Natural killer cell (primary cell): Measurements from ENCODE around the gene CDH13. TPM values are rescaled to one million over a fixed set of nuclear protein-coding genes. Genes with fewer than 3 reads are reported as not detected.

Experiments used
- ATAC-seq, 3 donors: fragments of 150-1000 bp in 2 of 3; fragments of 200-7000 bp in 1 of 3; cut with Tn5 transposase; 1 replicate in 1 of 3; 2 replicates in 2 of 3; pipeline ENCODE4 v1.10.0; 2021; ENCODE audit warnings: mild to moderate bottlenecking in 2 of 3, moderate library complexity in 2 of 3
- DNase-seq, 2 donors: peaks; one replicate each; pipeline versions ENCODE4 v3.0.0 to v3.0.0-alpha.2; 2013 to 2021; ENCODE audit warnings: mixed read lengths in 1 of 2
- H3K27ac ChIP-seq: one replicate; pipeline ENCODE4 v1.5.1; 2013; ENCODE audit warnings: mild to moderate bottlenecking, low read length
- H3K27me3 ChIP-seq: one replicate; pipeline ENCODE4 v1.6.1; 2013; ENCODE audit warnings: low read length; ENCODE audit not compliant: control insufficient read depth, insufficient read depth
- H3K36me3 ChIP-seq: one replicate; pipeline ENCODE4 v1.6.1; 2013; ENCODE audit warnings: low read length; ENCODE audit not compliant: control insufficient read depth, insufficient read depth
- H3K4me1 ChIP-seq: one replicate; pipeline ENCODE4 v1.6.1; 2013; ENCODE audit warnings: low read length; ENCODE audit not compliant: control insufficient read depth, insufficient read depth
- H3K4me3 ChIP-seq: one replicate; pipeline ENCODE4 v1.5.1; 2013; ENCODE audit warnings: low read length
- H3K9me3 ChIP-seq: one replicate; pipeline ENCODE4 v1.6.1; 2013; ENCODE audit warnings: low read length; ENCODE audit not compliant: control insufficient read depth, insufficient read depth
- H3K27ac Mint-ChIP-seq, 2 donors: one replicate each; pipeline ENCODE4 v1.8.0; 2022; ENCODE audit warnings: mild to moderate bottlenecking in 2 of 2, mixed read lengths in 2 of 2, moderate library complexity in 1 of 2
- H3K27me3 Mint-ChIP-seq, 2 donors: one replicate each; pipeline ENCODE4 v1.8.0; 2022; ENCODE audit warnings: low read depth in 2 of 2, mixed read lengths in 2 of 2
- H3K36me3 Mint-ChIP-seq: one replicate; pipeline ENCODE4 v1.8.0; 2022; ENCODE audit warnings: mixed read lengths
- H3K4me1 Mint-ChIP-seq, 2 donors: one replicate each; pipeline ENCODE4 v1.8.0; 2022; ENCODE audit warnings: mixed read lengths in 2 of 2
- H3K4me3 Mint-ChIP-seq: one replicate; pipeline ENCODE4 v1.8.0; 2022; ENCODE audit warnings: mild to moderate bottlenecking, moderate library complexity, mixed read lengths
- H3K9me3 Mint-ChIP-seq, 2 donors: one replicate each; pipeline ENCODE4 v1.8.0; 2022; ENCODE audit warnings: mixed read lengths in 2 of 2
- WGBS: methylation state at CpG from one replicate; pipeline ENCODE4 v1.1.7; 2013; ENCODE audit warnings: missing lambda C conversion rate; ENCODE audit not compliant: insufficient coverage; 5-methylcytosine and 5-hydroxymethylcytosine counted together
- intact Hi-C: fragments of 100-400 bp; cut with micrococcal nuclease; formaldehyde crosslinking; loops from one replicate; pipeline ENCODE4 v1.14.2; 2022
- total RNA-seq, 4 donors: library from RNA; stranded (reverse); fragments of 120-200 nt in 1 of 4; gene quantifications; one replicate each; pipeline versions ENCODE4 v1.2.3 to v1.2.4, GENCODE V29; 2013 to 2022
- TF ChIP-seq, protein P1 (sequence below): fragments of 200-600 bp; IDR thresholded peaks from one replicate; pipeline ENCODE4 v1.8.0; 2022; ENCODE audit warnings: antibody characterized with exemption

Gene CDH13
- total RNA-seq, 3 donors from 2014 or later (not counting 1 experiment from before 2014, with no cell fraction given) = not detected

DNA sequence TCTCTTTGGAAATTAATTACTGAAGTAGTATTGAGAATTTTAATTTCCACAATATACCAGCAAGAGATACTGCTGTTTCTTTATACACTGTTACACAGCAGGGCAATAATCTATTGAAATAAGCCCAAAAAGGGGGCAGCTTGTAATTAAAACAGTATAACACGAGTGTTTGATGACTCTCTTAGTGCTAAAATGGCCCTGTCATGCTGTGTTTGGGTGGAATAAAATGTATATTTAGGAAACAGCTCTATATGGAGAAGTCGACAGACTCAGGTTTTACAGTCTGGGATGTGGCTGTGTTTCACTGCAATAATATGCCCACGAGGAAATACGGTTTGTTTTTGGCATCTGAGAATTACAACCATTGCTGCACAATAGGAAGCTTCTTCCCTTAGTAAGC lies 643.3 kb downstream of the CDH13 start:
- DNase-seq (no peak), ATAC-seq (no peak)
- TF ChIP-seq, protein P1, sequence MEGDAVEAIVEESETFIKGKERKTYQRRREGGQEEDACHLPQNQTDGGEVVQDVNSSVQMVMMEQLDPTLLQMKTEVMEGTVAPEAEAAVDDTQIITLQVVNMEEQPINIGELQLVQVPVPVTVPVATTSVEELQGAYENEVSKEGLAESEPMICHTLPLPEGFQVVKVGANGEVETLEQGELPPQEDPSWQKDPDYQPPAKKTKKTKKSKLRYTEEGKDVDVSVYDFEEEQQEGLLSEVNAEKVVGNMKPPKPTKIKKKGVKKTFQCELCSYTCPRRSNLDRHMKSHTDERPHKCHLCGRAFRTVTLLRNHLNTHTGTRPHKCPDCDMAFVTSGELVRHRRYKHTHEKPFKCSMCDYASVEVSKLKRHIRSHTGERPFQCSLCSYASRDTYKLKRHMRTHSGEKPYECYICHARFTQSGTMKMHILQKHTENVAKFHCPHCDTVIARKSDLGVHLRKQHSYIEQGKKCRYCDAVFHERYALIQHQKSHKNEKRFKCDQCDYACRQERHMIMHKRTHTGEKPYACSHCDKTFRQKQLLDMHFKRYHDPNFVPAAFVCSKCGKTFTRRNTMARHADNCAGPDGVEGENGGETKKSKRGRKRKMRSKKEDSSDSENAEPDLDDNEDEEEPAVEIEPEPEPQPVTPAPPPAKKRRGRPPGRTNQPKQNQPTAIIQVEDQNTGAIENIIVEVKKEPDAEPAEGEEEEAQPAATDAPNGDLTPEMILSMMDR = no peak
- Histone ChIP-seq H3K9me3 (no peaks in the 10 kb centered on the region), H3K27me3 (peaks cover 3% of the 10 kb centered on the region), H3K4me1 (no peaks in the 10 kb centered on the region), H3K36me3 (no peaks in the 10 kb centered on the region), H3K4me3 (no peak overlapping the region), H3K27ac (no peak overlapping the region)
- no peaks in the 10 kb centered on the region for H3K4me1 Mint-ChIP-seq
- H3K27ac Mint-ChIP-seq = no peak overlapping the region
- intact Hi-C loops = no loop called here
- peaks cover 15 to 29% of the 10 kb centered on the region in 2 donors for H3K27me3 Mint-ChIP-seq
- WGBS = 67% methylated on average over 4 of the region's 4 CpGs
- no peaks in the 10 kb centered on the region for H3K36me3 Mint-ChIP-seq
- H3K9me3 Mint-ChIP-seq = peaks cover 0 to 2% of the 10 kb centered on the region in 2 donors
- H3K4me3 Mint-ChIP-seq = no peak overlapping the region

DNA sequence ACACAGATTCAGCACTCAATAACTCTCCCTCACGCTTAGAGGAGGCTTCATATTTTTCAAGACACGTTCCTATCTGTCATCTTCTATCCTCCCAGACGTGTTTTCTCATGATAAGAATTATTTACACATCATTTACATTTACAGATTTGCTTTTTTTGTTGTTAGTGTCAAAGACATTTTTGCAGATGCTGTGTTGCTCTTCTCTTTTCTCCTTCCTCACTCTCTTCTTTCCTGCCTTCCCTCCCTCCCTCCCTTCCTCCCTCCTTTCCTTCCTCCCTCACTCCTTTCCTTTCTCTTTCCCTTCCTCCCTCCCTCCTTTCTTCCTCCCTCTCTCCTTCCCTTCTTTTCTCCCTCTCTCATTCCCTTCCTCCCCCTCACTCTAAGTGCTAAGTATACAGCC lies 643.9 kb downstream of the CDH13 start:
- H3K4me1 ChIP-seq = no peaks in the 10 kb centered on the region
- H3K36me3 ChIP-seq = no peaks in the 10 kb centered on the region
- no peak overlapping the region for H3K27ac ChIP-seq
- Mint-ChIP-seq H3K27me3 (peaks cover 10 to 25% of the 10 kb centered on the region in 2 donors), H3K4me1 (no peaks in the 10 kb centered on the region), H3K27ac (no peak overlapping the region), H3K9me3 (peaks cover 0 to 2% of the 10 kb centered on the region in 2 donors), H3K4me3 (no peak overlapping the region), H3K36me3 (no peaks in the 10 kb centered on the region)
- H3K9me3 ChIP-seq = no peaks in the 10 kb centered on the region
- TF ChIP-seq, protein P1 = no peak
- DNase-seq = no peak
- H3K27me3 ChIP-seq = peaks cover 3% of the 10 kb centered on the region
- WGBS = 69% methylated on average over 3 of the region's 3 CpGs
- intact Hi-C loops = no loop called here
- no peak for ATAC-seq
- H3K4me3 ChIP-seq = no peak overlapping the region

DNA sequence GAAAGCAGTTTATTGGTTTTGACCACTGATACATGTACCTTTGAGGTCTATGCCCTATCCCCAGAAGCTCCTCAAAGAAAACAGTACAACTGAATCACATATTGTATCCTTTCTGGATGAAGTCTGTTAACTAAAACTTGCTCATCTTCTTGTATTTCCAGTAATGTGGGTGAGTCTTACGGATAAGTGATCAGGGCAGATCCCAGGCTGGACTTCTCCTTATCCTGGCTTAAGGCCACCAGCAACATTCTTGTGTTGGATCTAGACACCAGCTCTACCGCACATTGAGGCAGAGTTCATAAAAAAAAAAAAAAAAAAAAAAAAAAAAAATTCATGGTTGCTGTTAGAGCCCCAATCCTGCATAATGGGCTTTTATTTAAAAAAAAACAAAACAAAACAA lies 644.4 kb downstream of the CDH13 start:
- Mint-ChIP-seq H3K27ac (no peak overlapping the region), H3K4me3 (no peak overlapping the region), H3K27me3 (peaks cover 8 to 25% of the 10 kb centered on the region in 2 donors), H3K4me1 (no peaks in the 10 kb centered on the region), H3K36me3 (no peaks in the 10 kb centered on the region), H3K9me3 (peaks cover 0 to 2% of the 10 kb centered on the region in 2 donors)
- ATAC-seq = no peak
- WGBS = 57% methylated on average over 1 of the region's 2 CpGs
- H3K4me3 ChIP-seq = no peak overlapping the region
- H3K4me1 ChIP-seq = no peaks in the 10 kb centered on the region
- H3K27ac ChIP-seq = no peak overlapping the region
- H3K27me3 ChIP-seq = peaks cover 3% of the 10 kb centered on the region
- no peaks in the 10 kb centered on the region for H3K36me3 ChIP-seq
- no peaks in the 10 kb centered on the region for H3K9me3 ChIP-seq
- no peak for DNase-seq
- intact Hi-C loops = no loop called here
- TF ChIP-seq, protein P1 = no peak

DNA sequence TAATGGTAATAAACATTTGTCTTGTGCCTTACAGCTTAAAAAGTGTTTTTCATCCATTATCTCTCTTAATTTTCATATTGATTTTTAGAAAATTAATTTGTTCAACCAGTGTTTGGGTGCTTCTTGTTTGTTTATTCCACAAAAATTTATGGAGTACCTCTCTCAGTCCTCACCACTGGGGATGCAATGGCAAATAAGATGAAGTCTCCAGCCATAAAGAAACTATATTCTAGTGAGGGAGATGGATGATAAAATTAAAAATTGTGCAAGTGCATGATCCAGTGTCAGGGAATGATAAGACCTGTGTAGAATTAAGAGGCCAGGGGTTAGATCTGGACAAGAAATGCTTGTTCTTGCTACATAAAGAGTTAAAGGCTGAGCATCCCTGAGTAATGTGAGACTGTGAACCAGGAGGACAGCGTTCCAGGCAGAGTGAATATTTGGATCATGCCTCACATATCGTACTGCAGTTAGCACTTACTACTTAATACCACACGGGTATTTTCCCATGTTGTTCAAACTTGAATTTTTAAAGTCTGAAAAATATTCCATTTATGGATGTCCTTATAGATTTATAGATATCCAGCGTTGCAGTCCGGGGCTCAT lies 645.3 kb downstream of the CDH13 start:
- TF ChIP-seq, protein P1 = no peak
- intact Hi-C loops = no loop called here
- peaks cover 0 to 2% of the 10 kb centered on the region in 2 donors for H3K9me3 Mint-ChIP-seq
- ATAC-seq (no peak), DNase-seq (no peak)
- H3K27ac Mint-ChIP-seq = no peak overlapping the region
- no peaks in the 10 kb centered on the region for H3K36me3 Mint-ChIP-seq
- H3K4me1 ChIP-seq = no peaks in the 10 kb centered on the region
- H3K4me3 ChIP-seq = no peak overlapping the region
- H3K36me3 ChIP-seq = no peaks in the 10 kb centered on the region
- peaks cover under 1 to 19% of the 10 kb centered on the region in 2 donors for H3K27me3 Mint-ChIP-seq
- 79% methylated on average over 5 of the region's 5 CpGs for whole genome bisulfite sequencing
- peaks cover 3% of the 10 kb centered on the region for H3K27me3 ChIP-seq
- H3K27ac ChIP-seq = no peak overlapping the region
- H3K4me1 Mint-ChIP-seq = no peaks in the 10 kb centered on the region
- no peak overlapping the region for H3K4me3 Mint-ChIP-seq
- no peaks in the 10 kb centered on the region for H3K9me3 ChIP-seq
